HG03439 (cell line): ENCODE data around the gene BTD.

Experiments used
- ATAC-seq: cut with Tn5 transposase; IDR thresholded peaks from one replicate; pipeline ENCODE4 v1.9.1; 2021; ENCODE audit warnings: mild to moderate bottlenecking, moderate library complexity; ENCODE audit not compliant: unreplicated experiment

Gene BTD

DNA sequence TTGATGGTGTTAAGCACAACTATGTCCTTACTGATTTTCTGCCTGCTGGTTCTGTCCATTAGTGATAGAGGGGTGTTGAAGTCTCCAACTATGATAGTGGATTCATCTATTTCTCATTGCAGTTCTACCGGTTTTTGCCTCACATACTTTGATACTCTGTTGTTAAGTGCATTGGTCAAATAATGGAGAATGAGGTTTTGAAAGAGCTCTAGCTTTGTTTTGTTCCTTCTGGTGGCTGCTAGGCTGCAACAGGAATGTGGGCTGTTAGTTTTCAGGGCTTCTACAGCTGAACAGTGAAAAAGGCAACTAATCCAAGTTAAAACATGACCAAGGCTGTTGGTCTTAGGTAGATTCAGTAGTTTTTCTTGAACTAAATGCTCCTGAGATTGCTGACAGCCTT is 62.6 kb downstream of the BTD start:
- no peak for ATAC-seq

DNA sequence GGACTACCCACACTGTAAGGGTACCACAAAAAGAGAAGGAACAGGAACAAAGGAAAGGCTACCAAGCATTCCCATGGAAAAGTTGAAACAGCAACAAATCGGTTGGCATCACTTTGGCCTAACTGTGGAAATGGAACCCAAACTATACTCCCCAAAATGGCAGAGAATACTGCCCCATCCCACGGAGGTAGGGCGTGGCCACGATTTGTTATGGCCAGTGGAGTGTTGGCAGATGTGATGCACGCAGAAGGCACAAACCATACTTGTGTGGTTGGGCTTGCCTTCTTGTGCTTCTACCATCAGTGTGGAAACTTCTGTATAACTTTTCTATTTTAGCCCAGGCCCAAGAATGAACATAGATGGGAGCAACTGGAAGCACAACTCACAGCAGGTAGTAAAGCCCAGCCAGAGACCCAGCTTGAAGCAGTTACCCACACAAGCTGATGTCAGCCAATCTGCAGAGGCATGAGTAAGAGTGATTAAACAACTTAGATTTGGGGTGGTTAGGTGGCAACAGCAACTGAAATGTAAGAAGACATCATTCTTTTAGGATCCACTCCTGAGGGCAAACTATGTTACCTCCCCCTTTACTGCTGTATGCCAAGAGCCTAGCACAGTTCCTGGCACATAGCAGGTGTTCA is 64.1 kb downstream of the BTD start:
- no peak for ATAC-seq

DNA sequence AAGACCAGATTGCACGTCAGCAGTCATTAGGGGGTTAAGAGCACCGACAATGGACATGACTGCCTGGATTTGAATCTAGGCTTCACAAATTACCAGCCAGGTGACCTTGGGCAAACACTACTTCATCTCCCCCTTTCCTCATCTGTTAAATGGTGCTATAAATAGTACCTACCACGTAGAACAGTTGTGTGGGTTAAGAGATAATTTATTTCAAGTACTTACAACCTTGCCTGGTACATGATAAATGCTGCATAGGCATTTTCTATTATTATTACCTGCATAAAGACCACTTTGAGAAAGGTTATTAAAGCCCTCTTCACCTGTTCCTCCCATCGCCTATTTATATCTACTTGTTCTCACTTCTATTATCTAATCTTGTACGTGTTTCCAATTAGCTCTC is 64.7 kb downstream of the BTD start:
- no peak for ATAC-seq

DNA sequence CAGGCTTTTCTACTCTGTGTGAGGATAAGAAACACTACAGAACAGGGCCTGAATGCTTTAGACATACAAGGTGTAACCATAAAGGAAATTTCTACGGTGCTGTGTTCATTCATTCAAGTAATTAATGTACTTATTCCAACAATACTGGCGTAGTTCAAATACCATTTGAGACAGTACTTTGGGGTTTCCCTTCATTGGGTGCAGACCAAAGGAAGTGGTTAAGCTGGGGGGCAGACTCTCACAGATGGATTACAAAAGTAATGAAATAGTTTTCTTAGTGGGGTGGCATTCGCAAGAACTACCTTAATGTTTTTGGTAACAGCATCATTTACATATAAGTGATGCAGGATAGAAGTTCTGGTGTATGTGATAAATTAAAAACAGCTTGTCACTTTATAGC is 65.9 kb downstream of the BTD start:
- no peak for ATAC-seq

DNA sequence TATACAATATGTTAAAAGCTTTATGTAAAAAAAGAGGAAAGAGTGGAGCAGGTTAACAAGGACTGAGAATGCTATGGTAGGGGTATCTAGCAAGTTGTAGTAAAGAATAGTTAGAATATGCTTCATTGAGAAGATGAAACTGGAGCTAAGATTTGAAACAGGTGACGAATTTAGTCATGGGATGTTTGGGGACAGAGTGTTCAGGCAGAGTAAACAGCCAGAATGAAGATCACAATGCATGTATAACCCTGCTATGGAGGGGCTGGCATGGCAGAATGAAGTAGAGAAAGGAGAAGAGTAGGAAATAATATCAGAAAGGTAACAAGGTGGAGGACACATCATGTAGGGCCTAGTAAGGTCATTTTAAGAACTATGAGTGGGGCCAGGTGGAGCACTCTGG is 72.0 kb downstream of the BTD start:
- no peak for ATAC-seq

DNA sequence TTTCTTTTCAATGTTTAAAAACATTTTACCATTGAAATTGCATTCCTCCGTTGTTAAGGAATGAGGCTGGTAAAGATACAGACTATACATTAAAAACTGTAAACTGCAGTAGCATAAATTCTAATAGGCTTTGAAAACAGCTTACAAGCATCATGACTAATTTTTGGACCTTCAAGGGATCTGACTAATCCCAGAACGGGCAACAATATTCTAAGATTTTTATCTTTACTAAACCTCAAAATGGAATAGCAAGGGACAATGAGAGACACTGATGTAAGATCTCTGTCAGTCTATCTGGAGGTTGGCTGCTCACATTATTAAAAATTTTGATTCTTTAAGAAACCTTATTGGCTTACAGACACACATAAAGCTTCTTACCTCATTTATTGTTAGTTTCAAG is 74.7 kb downstream of the BTD start:
- no peak for ATAC-seq

DNA sequence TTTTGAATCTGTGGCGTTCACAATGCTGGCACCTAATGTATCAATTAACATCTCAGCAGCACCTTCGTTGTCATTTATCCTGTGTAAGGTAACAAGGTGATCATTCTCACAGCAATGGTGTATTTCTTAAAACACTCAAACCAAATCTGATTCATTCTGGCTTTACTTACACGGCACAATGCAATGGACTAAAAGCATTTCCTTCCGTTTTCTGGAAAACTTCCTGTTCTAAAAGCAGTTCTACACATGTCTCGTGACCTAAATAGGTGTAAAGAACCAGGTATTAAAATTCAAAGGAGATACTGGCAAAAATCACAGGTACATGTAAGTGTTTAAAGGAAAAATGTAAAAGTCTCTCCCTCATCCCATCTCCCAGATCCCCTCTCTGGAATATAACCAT is 77.8 kb downstream of the BTD start:
- no peak for ATAC-seq

DNA sequence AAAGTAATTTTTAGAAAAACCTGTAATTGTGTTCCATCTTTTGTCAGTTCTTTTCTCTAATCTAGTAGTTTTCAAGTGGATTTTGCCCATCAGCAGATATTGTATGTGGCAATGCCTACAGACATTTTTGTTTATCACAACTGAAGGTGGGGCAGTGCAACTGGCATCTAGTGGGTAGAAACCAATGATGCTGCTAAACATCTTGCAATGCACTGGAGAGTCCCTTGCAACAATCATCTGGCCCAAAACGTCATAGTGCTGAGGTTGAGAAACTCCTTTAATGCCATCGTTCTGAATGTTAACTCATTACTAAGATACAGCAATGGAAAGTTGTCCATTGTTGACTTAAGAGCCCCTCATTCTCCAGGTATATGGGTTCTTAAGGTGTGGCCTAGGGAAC is 80.1 kb downstream of the BTD start:
- no peak for ATAC-seq

DNA sequence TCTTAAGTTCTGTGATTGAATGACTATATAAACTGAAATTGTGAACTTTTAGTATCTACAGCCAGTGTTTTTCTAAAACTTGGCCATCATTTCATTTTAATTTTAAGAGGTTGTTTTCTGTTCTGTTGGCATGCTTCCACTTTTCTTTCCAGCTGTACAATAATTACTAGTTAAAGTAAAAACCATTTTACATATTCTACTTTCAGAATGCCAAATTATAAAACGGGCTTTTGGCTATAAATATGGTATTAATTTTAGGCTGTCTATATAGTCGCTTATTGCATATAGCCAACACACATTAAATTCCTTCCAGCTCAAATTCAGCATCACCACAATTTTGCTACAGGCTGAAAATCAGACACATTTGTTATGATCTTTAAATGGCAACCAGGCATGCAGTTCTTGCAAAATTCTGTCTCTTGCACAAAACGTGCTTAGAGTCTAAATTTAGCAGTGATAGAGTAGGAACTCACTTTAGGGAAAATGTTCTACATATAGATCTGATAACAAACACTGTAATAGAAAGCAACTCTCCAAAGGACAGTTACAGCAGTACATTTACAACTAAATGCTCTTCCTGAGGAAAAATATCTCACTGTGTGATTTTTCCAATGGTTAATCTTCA is 81.1 kb downstream of the BTD start:
- no peak for ATAC-seq

DNA sequence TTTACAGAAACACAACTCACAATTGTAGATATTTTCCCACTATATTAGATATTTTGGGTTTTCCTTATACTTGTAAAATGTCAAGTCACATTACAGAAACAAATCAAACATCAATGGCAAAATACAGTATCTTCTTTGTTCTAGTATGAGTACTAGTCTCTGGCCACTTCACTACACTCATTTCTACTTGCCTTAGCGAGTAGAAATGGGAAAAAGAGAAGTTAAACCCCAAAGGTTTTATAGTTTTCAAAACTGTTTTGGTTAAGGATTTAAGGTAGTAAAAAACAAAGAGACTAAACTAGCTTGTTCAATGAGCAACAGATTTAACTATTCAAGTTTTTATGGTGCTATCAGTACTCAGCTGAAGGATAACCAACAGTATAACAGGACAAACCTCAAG is 81.7 kb downstream of the BTD start:
- no peak for ATAC-seq

DNA sequence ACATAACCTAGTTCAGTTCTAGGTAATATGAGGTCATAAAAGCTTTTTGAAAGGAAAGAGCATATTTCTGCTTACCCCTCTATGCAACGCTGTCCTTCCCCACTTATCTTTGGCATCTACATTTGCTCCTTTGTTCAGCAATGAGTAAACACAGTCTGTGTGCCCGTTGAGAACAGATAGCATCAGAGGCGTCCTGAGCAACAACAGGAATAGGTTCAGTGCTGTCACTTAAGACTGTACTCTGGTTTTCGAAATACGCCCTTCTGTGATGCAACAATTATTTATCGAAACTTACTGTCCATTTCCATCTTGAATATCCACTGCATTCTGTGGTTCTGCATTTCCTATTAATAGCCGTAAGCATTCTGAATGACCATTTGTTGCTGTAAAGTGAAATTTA is 84.4 kb downstream of the BTD start:
- ATAC-seq = no peak

DNA sequence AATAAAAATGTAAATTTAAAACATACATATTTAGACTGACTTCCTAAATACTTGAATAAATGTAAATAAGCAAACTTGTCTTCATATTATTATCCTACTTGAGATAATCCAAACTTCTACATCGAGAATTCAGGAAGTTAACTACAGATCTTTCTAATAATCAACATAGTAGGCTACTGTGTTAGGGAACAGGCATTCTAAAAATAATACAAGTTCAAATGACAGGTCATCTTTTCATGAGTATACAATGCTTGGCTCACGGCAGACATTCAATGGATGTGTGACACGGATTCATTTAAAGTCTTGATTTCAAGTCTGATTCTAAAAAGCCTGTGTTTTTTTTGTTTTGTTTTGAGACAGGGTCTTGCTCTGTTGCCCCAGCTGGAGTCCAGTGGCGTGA is 88.7 kb downstream of the BTD start:
- no peak for ATAC-seq

DNA sequence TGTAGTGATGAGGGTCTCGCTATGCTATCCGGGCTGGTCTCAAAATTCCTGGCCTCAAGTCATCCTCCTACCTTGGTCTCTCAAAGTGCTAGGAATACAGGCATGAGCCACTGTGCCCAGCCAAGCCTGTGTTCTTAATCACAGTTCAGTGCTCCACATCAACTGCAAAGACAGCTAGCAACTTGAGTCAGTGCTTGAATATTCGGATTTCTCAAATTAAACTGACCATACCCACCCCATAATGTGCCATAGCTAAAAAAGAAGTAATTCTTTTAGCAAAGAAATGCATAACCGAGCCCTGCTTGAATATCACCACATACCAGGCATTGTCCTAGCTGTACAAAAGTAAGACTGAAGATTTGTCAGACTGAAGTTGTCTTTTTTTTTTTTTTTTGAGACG is 89.2 kb downstream of the BTD start:
- ATAC-seq = no peak

DNA sequence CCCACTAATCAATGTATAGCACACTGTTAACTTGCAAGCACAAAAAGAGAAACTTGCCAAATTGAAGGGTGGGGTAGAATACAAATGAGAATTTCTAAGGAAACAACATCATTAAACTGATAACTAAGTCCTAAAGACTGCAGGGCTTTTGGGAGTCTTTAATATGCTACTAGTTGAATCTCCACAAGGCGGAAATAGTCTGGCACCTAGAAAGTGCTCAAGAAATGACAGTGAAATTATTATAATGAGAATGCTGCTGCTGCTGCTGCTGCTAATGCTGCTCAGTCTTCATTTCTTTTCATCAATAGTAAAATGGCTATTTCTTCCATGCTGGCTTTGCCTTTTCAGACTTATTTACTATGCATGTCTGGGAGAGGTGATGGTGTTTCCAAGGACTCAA is 91.8 kb downstream of the BTD start:
- ATAC-seq = no peak

DNA sequence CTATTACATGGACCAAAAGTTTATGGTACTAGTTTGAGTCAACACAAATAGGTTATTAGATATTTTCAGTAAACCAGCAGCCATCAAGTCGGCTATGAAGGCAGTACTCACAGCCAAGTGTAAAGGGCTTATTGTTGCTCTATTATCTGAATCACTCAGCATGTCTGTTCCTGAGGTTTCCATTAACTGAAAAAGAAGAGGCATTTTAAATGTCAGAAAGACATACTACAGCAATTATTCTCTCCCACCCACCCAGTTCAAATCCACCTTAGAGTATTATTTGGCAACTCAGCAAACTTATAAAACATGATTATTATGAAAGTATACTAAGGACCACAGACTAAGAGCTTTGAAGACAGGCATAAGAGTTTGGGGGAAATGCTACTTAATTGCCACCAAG is 93.1 kb downstream of the BTD start:
- ATAC-seq = no peak
